ENCODE measurements around the gene A1BG.

A1BG gene

GRCh38 chr19:58336216-58336615 lies 17.1 kb downstream of the A1BG start:
- H3K27me3 ChIP-seq (replicated peaks; ENCODE audit: control insufficient read depth, insufficient read depth, low read length, poor library complexity, severe bottlenecking) = no peaks in the 10 kb centered on the region

GRCh38 chr19:58335630-58336029 lies 17.7 kb downstream of the A1BG start:
- Histone ChIP-seq H3K36me3 (ENCODE audit: control insufficient read depth, insufficient read depth, low read length) (peaks cover 20% of the 10 kb centered on the region), H3K4me3 (ENCODE audit: insufficient read depth, low read depth, low read length, poor library complexity, severe bottlenecking) (no peak overlapping the region), H3K27me3 (replicated peaks; ENCODE audit: control insufficient read depth, insufficient read depth, low read length, poor library complexity, severe bottlenecking) (no peaks in the 10 kb centered on the region), H3K4me1 (ENCODE audit: control insufficient read depth, insufficient read depth, low read length, poor library complexity, severe bottlenecking) (no peaks in the 10 kb centered on the region), H3K27ac (ENCODE audit: insufficient read depth, low read length, poor library complexity, severe bottlenecking) (no peak overlapping the region), H3K9me3 (ENCODE audit: control insufficient read depth, low read length) (no peaks in the 10 kb centered on the region)
- no peak for DNase-seq

More at GRCh38 chr19:58336216-58336615, 17.1 kb downstream of the A1BG start:
- H3K27ac ChIP-seq (ENCODE audit: insufficient read depth, low read length, poor library complexity, severe bottlenecking) = no peak overlapping the region
- no peak for DNase-seq
- no peaks in the 10 kb centered on the region for H3K4me1 ChIP-seq (ENCODE audit: control insufficient read depth, insufficient read depth, low read length, poor library complexity, severe bottlenecking)
- peaks cover 20% of the 10 kb centered on the region for H3K36me3 ChIP-seq (ENCODE audit: control insufficient read depth, insufficient read depth, low read length)
- H3K9me3 ChIP-seq (ENCODE audit: control insufficient read depth, low read length) = no peaks in the 10 kb centered on the region
- H3K4me3 ChIP-seq (ENCODE audit: insufficient read depth, low read depth, low read length, poor library complexity, severe bottlenecking) = no peak overlapping the region

- H3K36me3 ChIP-seq (ENCODE audit: control insufficient read depth, insufficient read depth, low read length) = peaks cover 20% of the 10 kb centered on the region
- H3K4me3 ChIP-seq (ENCODE audit: insufficient read depth, low read depth, low read length, poor library complexity, severe bottlenecking) = no peak overlapping the region
- DNase-seq = no peak
- H3K9me3 ChIP-seq (ENCODE audit: control insufficient read depth, low read length) = no peaks in the 10 kb centered on the region
- no peaks in the 10 kb centered on the region for H3K4me1 ChIP-seq (ENCODE audit: control insufficient read depth, insufficient read depth, low read length, poor library complexity, severe bottlenecking)
- no peak overlapping the region for H3K27ac ChIP-seq (ENCODE audit: insufficient read depth, low read length, poor library complexity, severe bottlenecking)
- H3K27me3 ChIP-seq (replicated peaks; ENCODE audit: control insufficient read depth, insufficient read depth, low read length, poor library complexity, severe bottlenecking) = no peaks in the 10 kb centered on the region
These were observed 18.5 kb downstream of the A1BG start for GRCh38 chr19:58334691-58335249.

- Histone ChIP-seq H3K27ac (ENCODE audit: insufficient read depth, low read length, poor library complexity, severe bottlenecking) (no peak overlapping the region), H3K36me3 (ENCODE audit: control insufficient read depth, insufficient read depth, low read length) (peaks cover 12% of the 10 kb centered on the region), H3K4me3 (ENCODE audit: insufficient read depth, low read depth, low read length, poor library complexity, severe bottlenecking) (no peak overlapping the region), H3K4me1 (ENCODE audit: control insufficient read depth, insufficient read depth, low read length, poor library complexity, severe bottlenecking) (peaks cover 1% of the 10 kb centered on the region), H3K9me3 (ENCODE audit: control insufficient read depth, low read length) (no peaks in the 10 kb centered on the region), H3K27me3 (replicated peaks; ENCODE audit: control insufficient read depth, insufficient read depth, low read length, poor library complexity, severe bottlenecking) (no peaks in the 10 kb centered on the region)
- no peak for DNase-seq
These were observed 20.6 kb downstream of the A1BG start for GRCh38 chr19:58332697-58333096.

- no peak overlapping the region for H3K4me3 ChIP-seq (ENCODE audit: insufficient read depth, low read depth, low read length, poor library complexity, severe bottlenecking)
- no peaks in the 10 kb centered on the region for H3K9me3 ChIP-seq (ENCODE audit: control insufficient read depth, low read length)
- H3K36me3 ChIP-seq (ENCODE audit: control insufficient read depth, insufficient read depth, low read length) = peaks cover 7% of the 10 kb centered on the region
- H3K27me3 ChIP-seq (replicated peaks; ENCODE audit: control insufficient read depth, insufficient read depth, low read length, poor library complexity, severe bottlenecking) = no peaks in the 10 kb centered on the region
- no peak overlapping the region for H3K27ac ChIP-seq (ENCODE audit: insufficient read depth, low read length, poor library complexity, severe bottlenecking)
- no peak for DNase-seq
- H3K4me1 ChIP-seq (ENCODE audit: control insufficient read depth, insufficient read depth, low read length, poor library complexity, severe bottlenecking) = peaks cover 17% of the 10 kb centered on the region
These were observed 22.8 kb downstream of the A1BG start for GRCh38 chr19:58330458-58330857.

- H3K36me3 ChIP-seq (ENCODE audit: control insufficient read depth, insufficient read depth, low read length) = no peaks in the 10 kb centered on the region
- H3K4me1 ChIP-seq (ENCODE audit: control insufficient read depth, insufficient read depth, low read length, poor library complexity, severe bottlenecking) = peaks cover 17% of the 10 kb centered on the region
- H3K27me3 ChIP-seq (replicated peaks; ENCODE audit: control insufficient read depth, insufficient read depth, low read length, poor library complexity, severe bottlenecking) = no peaks in the 10 kb centered on the region
- no peaks in the 10 kb centered on the region for H3K9me3 ChIP-seq (ENCODE audit: control insufficient read depth, low read length)
- H3K4me3 ChIP-seq (ENCODE audit: insufficient read depth, low read depth, low read length, poor library complexity, severe bottlenecking) = no peak overlapping the region
- H3K27ac ChIP-seq (ENCODE audit: insufficient read depth, low read length, poor library complexity, severe bottlenecking) = no peak overlapping the region
- no peak for DNase-seq
These were observed 24.3 kb downstream of the A1BG start for GRCh38 chr19:58328999-58329398.

- no peaks in the 10 kb centered on the region for H3K36me3 ChIP-seq (ENCODE audit: control insufficient read depth, insufficient read depth, low read length)
- H3K4me3 ChIP-seq (ENCODE audit: insufficient read depth, low read depth, low read length, poor library complexity, severe bottlenecking) = peak within 1 kb of the TSS; percentile 93
- DNase-seq = peak; percentile 69 to 81 (median 79)
- no peaks in the 10 kb centered on the region for H3K27me3 ChIP-seq (replicated peaks; ENCODE audit: control insufficient read depth, insufficient read depth, low read length, poor library complexity, severe bottlenecking)
- peaks cover 17% of the 10 kb centered on the region for H3K4me1 ChIP-seq (ENCODE audit: control insufficient read depth, insufficient read depth, low read length, poor library complexity, severe bottlenecking)
- H3K27ac ChIP-seq (ENCODE audit: insufficient read depth, low read length, poor library complexity, severe bottlenecking) = peak within 1 kb of the TSS; percentile 65
- H3K9me3 ChIP-seq (ENCODE audit: control insufficient read depth, low read length) = no peaks in the 10 kb centered on the region
These were observed 26.2 kb downstream of the A1BG start, which contains the start of gene ZSCAN22 for GRCh38 chr19:58326914-58327726. Gene ZSCAN22 (plus strand): TSS chr19:58326994. CDS start chr19:58334803, 7,809 bp downstream.

- no peak for DNase-seq
- Histone ChIP-seq H3K36me3 (ENCODE audit: control insufficient read depth, insufficient read depth, low read length) (no peaks in the 10 kb centered on the region), H3K4me3 (ENCODE audit: insufficient read depth, low read depth, low read length, poor library complexity, severe bottlenecking) (peak overlapping the region; percentile 93), H3K9me3 (ENCODE audit: control insufficient read depth, low read length) (no peaks in the 10 kb centered on the region), H3K27me3 (replicated peaks; ENCODE audit: control insufficient read depth, insufficient read depth, low read length, poor library complexity, severe bottlenecking) (no peaks in the 10 kb centered on the region), H3K4me1 (ENCODE audit: control insufficient read depth, insufficient read depth, low read length, poor library complexity, severe bottlenecking) (peaks cover 17% of the 10 kb centered on the region), H3K27ac (ENCODE audit: insufficient read depth, low read length, poor library complexity, severe bottlenecking) (peak overlapping the region; percentile 65)
These were observed 26.8 kb downstream of the A1BG start for GRCh38 chr19:58326501-58326913.

GRCh38 chr19:58325311-58326022 lies 27.8 kb downstream of the A1BG start:
- no peak overlapping the region for H3K4me3 ChIP-seq (ENCODE audit: insufficient read depth, low read depth, low read length, poor library complexity, severe bottlenecking)
- H3K27me3 ChIP-seq (replicated peaks; ENCODE audit: control insufficient read depth, insufficient read depth, low read length, poor library complexity, severe bottlenecking) = no peaks in the 10 kb centered on the region
- H3K9me3 ChIP-seq (ENCODE audit: control insufficient read depth, low read length) = no peaks in the 10 kb centered on the region
- peaks cover 17% of the 10 kb centered on the region for H3K4me1 ChIP-seq (ENCODE audit: control insufficient read depth, insufficient read depth, low read length, poor library complexity, severe bottlenecking)
- H3K36me3 ChIP-seq (ENCODE audit: control insufficient read depth, insufficient read depth, low read length) = no peaks in the 10 kb centered on the region
- no peak for DNase-seq
- H3K27ac ChIP-seq (ENCODE audit: insufficient read depth, low read length, poor library complexity, severe bottlenecking) = no peak overlapping the region

GRCh38 chr19:58319241-58319640 lies 34.1 kb downstream of the A1BG start:
- Histone ChIP-seq H3K4me3 (ENCODE audit: insufficient read depth, low read depth, low read length, poor library complexity, severe bottlenecking) (no peak overlapping the region), H3K9me3 (ENCODE audit: control insufficient read depth, low read length) (no peaks in the 10 kb centered on the region), H3K36me3 (ENCODE audit: control insufficient read depth, insufficient read depth, low read length) (peaks cover 13% of the 10 kb centered on the region), H3K27me3 (replicated peaks; ENCODE audit: control insufficient read depth, insufficient read depth, low read length, poor library complexity, severe bottlenecking) (no peaks in the 10 kb centered on the region), H3K27ac (ENCODE audit: insufficient read depth, low read length, poor library complexity, severe bottlenecking) (no peak overlapping the region), H3K4me1 (ENCODE audit: control insufficient read depth, insufficient read depth, low read length, poor library complexity, severe bottlenecking) (no peaks in the 10 kb centered on the region)
- no peak for DNase-seq
